Motor neuron (in vitro differentiated cells): ENCODE measurements around the gene PCDHB12. TPM values are rescaled to one million over a fixed set of nuclear protein-coding genes. Genes with fewer than 3 reads are reported as not detected.
"Not testable (repeated sequence)": the region's sequence is repeated elsewhere in the genome, so short reads cannot be mapped to it uniquely, and the experiment has no call there.

ENCODE experiments used
- ATAC-seq, 8 experiments: fragments of 200-7000 bp; cut with Tn5 transposase; replicated peaks in 6 of 8; 2 replicates each; pipeline ENCODE4 v1.8.0; 2021; ENCODE audit warnings: mild to moderate bottlenecking in 8 of 8, moderate library complexity in 8 of 8
- H3K27ac ChIP-seq, 2 donors: fragments of 250-450 bp; sonication (Bioruptor Pico); 2 replicates each; pipeline ENCODE4 v1.9.0; 2021; ENCODE audit warnings: antibody characterized with exemption in 2 of 2, mild to moderate bottlenecking in 2 of 2, moderate library complexity in 1 of 2
- H3K4me1 ChIP-seq, 2 donors: fragments of 250-450 bp; sonication (Bioruptor Pico); replicated peaks in 1 of 2; 2 replicates each; pipeline ENCODE4 v1.6.1; 2021; ENCODE audit warnings: antibody characterized with exemption in 2 of 2, mild to moderate bottlenecking in 2 of 2, moderate library complexity in 1 of 2
- H3K4me3 ChIP-seq, 5 donors: fragments of 250-450 bp; sonication (Bioruptor Pico); 2 replicates each; pipeline ENCODE4 v1.9.0; 2021; ENCODE audit warnings: antibody characterized with exemption in 5 of 5, mild to moderate bottlenecking in 5 of 5, moderate library complexity in 4 of 5
- WGBS, 10 experiments: fragments of 450-650 bp; shearing (Covaris generic); methylation state at CpG; one replicate each; pipeline ENCODE4 v1.0.0; 2022; 5-methylcytosine and 5-hydroxymethylcytosine counted together
- in situ Hi-C, 9 experiments: fragments of 400-800 bp; cut with MboI; loops; one replicate each; pipeline ENCODE4 v1.15.0; 2021; ENCODE audit warnings: low sequenced_read_pairs in 9 of 9, low pct_unique_long_range_greater_than_20kb in 2 of 9; ENCODE audit not compliant: unreplicated experiment in 9 of 9
- total RNA-seq, 8 experiments: library from RNA; unstranded; fragments of 300-600 nt; gene quantifications; 2 replicates each; pipeline versions ENCODE4 v1.2.3 to v1.2.4, GENCODE V29; 2022

The PCDHB12 gene
- total RNA-seq = 1 to 10 TPM in 5 of 8 experiments, under 1 TPM in 3; 0.31 to 8.9 (median 2.9) TPM

DNA sequence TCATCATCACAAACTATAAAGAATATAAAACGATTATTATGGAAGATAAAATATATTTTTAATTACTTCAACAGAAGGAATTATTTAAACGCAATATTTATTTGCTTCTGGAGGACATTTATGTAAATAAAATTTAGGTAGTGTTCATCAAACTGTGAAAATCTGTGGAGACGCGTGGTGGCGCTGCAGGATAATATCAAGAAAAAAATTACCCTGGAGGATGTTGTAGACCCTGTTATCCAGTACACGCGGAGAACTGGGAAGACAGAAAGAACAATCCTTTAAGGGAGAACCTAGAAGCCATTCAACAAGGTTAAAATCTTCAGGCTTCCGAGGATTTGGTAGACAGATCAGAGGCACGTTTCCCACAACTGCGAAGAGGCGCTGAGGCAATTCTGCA is at the start of gene PCDHB12:
Gene PCDHB12 (plus strand): TSS at position 242 of the 400 bp plus-strand sequence. CDS start 189 bp downstream, outside the sequence.
- in situ Hi-C loops = loop anchor here in 3 of 9 experiments (25.0 kb wide), 1 partner anchor 354 kb away; no protein-coding TSS in a partner anchor
- ATAC-seq = peak in 1 of 8 experiments; percentile 23
- H3K4me3 ChIP-seq = peak within 1 kb of the TSS in 2 of 5 donors; percentile 32 to 36

DNA sequence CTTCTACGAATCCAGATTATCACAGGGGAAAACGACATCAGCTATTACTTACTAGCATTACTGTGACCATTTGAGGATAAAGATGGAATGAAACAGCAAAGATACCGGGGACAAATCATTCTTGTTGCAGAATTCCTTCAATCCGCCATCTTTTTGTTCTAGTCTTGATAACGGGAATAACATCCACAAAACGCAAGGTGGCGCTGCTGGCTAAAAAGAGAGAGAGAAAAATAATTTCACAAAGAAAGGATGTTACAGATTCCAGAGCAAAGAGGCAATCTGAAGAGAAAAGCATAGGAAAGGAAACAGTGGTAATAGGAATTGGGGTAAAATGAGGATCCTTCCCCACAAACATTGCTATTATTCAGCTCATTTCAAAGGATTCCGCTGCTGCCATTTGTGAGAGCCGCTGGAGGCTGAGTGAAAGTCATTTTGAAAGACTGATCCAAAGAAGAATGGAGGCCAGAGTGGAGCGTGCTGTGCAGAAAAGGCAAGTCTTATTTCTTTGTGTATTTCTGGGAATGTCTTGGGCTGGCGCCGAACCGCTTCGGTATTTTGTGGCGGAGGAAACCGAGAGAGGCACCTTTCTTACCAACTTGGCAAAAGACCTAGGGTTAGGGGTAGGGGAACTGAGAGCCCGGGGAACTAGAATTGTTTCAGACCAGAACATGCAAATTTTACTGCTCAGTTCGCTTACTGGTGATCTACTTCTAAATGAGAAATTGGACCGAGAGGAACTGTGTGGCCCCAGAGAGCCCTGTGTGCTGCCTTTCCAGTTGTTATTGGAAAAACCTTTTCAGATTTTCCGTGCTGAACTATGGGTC is 35.9 kb upstream of the PCDHB12 start, which contains the start of gene PCDHB7:
Gene PCDHB7 (plus strand): TSS at position 264 of the 824 bp plus-strand sequence. CDS start 192 bp downstream, at position 456.
- peak within 1 kb of the TSS in 1 of 5 donors; percentile 25 for H3K4me3 ChIP-seq
- ATAC-seq = peak in 1 of 8 experiments; percentile 27
- in situ Hi-C loops = loop anchor here in 1 of 9 experiments (25.0 kb wide), 1 partner anchor 90 kb away; no protein-coding TSS in a partner anchor

More for the DNA sequence above, at the start of gene PCDHB12:
- peak within 1 kb of the TSS in 1 of 2 donors; percentile 12 for H3K27ac ChIP-seq
- H3K4me1 ChIP-seq = no peaks in the 10 kb centered on the region
- 0 to 85% (median 31%) methylated on average over 1 to 11 of the region's 11 CpGs for WGBS, 10 experiments

DNA sequence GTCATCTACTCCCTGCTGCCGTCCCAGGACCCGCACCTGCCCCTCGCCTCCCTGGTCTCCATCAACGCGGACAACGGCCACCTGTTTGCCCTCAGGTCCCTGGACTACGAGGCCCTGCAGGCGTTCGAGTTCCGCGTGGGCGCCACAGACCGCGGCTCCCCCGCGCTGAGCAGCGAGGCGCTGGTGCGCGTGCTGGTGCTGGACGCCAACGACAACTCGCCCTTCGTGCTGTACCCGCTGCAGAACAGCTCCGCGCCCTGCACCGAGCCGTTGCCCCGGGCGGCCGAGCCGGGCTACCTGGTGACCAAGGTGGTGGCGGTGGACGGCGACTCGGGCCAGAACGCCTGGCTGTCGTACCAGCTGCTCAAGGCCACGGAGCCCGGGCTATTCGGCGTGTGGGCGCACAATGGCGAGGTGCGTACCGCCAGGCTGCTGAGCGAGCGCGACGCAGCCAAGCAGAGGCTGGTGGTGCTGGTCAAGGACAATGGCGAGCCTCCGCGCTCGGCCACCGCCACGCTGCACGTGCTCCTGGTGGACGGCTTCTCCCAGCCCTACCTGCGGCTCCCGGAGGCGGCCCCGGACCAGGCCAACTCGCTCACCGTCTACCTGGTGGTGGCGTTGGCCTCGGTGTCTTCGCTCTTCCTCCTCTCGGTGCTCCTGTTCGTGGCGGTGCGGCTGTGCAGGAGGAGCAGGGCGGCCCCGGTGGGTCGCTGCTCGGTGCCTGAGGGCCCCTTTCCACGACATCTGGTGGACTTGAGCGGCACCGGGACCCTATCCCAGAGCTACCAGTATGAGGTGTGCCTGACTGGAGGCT is 34.0 kb upstream of the PCDHB12 start:
- in situ Hi-C loops = loop anchor here in 5 of 9 experiments (25.0 kb wide), 2 partner anchors 88 to 388 kb away; no protein-coding TSS in a partner anchor
- not testable (repeated sequence) for H3K4me3 ChIP-seq, ATAC-seq, H3K27ac ChIP-seq, H3K4me1 ChIP-seq
- WGBS, 10 experiments = 13 to 94% (median 40%) methylated on average over 3 to 15 of the region's 79 CpGs; no CpG with 5 or more reads in 4 of the 10 experiments

More for the DNA sequence above, 35.9 kb upstream of the PCDHB12 start, which contains the start of gene PCDHB7:
- 11 to 80% (median 41%) methylated on average over 3 to 19 of the region's 20 CpGs for WGBS, 10 experiments
- Histone ChIP-seq H3K27ac (no peak within 1 kb of the TSS), H3K4me1 (no peaks in the 10 kb centered on the region)

DNA sequence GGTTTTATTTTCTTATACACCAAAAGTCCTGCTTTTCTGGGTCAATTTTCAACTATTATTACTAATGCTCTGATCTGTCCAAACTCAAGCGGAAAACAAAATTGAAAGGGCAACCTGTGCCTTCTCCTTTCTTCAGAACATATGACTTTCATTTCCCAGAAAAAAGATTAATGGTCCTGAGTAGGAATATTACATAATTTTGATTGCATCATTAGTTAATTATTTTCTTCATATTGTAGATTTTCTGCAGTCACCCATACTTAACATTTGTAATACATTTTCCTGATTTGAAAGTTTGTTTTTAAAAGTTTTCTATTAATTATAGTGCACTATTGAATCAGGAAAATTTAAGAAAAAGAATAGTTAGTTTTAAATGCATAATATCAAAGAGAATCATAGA is 32.6 kb upstream of the PCDHB12 start:
- in situ Hi-C loops = loop anchor here in 4 of 9 experiments (25.0 kb wide), 1 partner anchor 386 kb away; no protein-coding TSS in a partner anchor
- H3K27ac ChIP-seq = no peak overlapping the region
- H3K4me3 ChIP-seq = no peak overlapping the region
- no peak for ATAC-seq
- WGBS, 10 experiments = 9 to 93% (median 80%) methylated on average over 1 of the region's 1 CpG; no CpG with 5 or more reads in 1 of the 10 experiments
- no peaks in the 10 kb centered on the region for H3K4me1 ChIP-seq

DNA sequence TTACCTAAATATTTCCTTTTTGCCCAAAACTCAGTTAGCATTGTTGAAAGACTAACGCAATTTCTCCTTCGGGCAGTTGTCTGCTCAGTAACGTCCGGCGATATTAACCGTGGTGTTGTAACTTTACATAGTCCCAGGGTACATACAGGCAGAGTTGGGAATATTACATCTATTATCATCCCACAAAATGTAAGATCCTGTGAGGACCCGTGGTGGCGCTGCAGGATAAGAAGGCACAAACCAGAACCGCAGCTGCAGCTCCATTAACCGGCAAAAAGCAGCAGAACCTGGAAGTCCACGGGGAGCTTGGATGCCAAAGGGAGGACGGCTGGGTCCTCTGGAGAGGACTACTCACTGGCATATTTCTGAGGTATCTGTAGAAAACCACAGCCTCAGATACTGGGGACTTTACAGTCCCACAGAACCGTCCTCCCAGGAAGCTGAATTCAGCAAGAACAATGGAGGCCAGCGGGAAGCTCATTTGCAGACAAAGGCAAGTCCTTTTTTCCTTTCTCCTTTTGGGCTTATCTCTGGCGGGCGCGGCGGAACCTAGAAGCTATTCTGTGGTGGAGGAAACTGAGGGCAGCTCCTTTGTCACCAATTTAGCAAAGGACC is 30.8 kb upstream of the PCDHB12 start, which contains the start of gene PCDHB8:
Gene PCDHB8 (plus strand): TSS at position 214 of the 615 bp plus-strand sequence. CDS start 245 bp downstream, at position 459.
- H3K4me3 ChIP-seq = peak within 1 kb of the TSS in 2 of 5 donors; percentile 26 to 30
- ATAC-seq = peak in 4 of 8 experiments; percentile 44 to 92 (median 51)
- WGBS, 10 experiments = 7 to 97% (median 34%) methylated on average over 3 to 12 of the region's 18 CpGs
- in situ Hi-C loops = loop anchor here in 4 of 9 experiments (25.0 kb wide), 1 partner anchor 385 kb away; no protein-coding TSS in a partner anchor
- H3K4me1 ChIP-seq, H3K27ac ChIP-seq: not testable (repeated sequence)

DNA sequence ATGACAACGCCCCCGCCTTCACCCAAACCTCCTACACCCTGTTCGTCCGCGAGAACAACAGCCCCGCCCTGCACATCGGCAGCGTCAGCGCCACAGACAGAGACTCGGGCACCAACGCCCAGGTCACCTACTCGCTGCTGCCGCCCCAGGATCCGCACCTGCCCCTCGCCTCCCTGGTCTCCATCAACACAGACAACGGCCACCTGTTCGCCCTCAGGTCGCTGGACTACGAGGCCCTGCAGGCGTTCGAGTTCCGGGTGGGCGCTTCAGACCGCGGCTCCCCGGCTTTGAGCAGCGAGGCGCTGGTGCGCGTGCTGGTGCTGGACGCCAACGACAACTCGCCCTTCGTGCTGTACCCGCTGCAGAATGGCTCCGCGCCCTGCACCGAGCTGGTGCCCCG is 29.1 kb upstream of the PCDHB12 start:
- H3K4me1 ChIP-seq, H3K27ac ChIP-seq, H3K4me3 ChIP-seq, ATAC-seq: not testable (repeated sequence)
- in situ Hi-C loops = loop anchor here in 4 of 9 experiments (25.0 kb wide), 1 partner anchor 383 kb away; no protein-coding TSS in a partner anchor
- 20 to 96% (median 52%) methylated on average over 2 to 19 of the region's 39 CpGs; no CpG with 5 or more reads in 7 of the 10 experiments for WGBS, 10 experiments

DNA sequence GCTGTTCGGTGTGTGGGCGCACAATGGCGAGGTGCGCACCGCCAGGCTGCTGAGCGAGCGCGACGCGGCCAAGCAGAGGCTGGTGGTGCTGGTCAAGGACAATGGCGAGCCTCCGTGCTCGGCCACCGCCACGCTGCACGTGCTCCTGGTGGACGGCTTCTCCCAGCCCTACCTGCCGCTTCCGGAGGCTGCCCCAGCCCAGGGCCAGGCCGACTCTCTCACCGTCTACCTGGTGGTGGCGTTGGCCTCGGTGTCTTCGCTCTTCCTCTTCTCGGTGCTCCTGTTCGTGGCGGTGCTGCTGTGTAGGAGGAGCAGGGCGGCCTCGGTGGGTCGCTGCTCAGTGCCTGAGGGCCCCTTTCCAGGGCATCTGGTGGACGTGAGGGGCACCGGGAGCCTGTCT is 28.6 kb upstream of the PCDHB12 start:
- H3K27ac ChIP-seq, H3K4me1 ChIP-seq, ATAC-seq, H3K4me3 ChIP-seq: not testable (repeated sequence)
- 8 to 80% (median 9%) methylated on average over 2 to 7 of the region's 32 CpGs; no CpG with 5 or more reads in 7 of the 10 experiments for WGBS, 10 experiments
- in situ Hi-C loops = loop anchor here in 4 of 9 experiments (25.0 kb wide), 1 partner anchor 382 kb away; no protein-coding TSS in a partner anchor

DNA sequence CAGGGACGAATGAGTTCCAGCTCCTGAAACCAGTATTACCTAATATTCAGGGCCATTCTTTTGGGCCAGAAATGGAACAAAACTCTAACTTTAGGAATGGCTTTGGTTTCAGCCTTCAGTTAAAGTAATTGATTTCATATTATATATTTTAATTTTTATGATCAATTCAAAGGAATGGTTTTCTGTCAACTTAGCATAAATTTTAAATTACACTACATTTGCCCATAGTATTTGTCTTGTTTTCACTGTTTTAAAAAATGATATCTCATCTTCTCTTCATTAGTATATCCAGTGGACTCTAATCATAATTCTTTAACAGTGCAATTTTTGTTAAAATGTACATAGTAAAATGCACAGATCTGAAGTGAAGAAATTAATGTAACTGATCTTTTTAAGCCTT is 28.2 kb upstream of the PCDHB12 start:
- Histone ChIP-seq H3K4me1 (no peaks in the 10 kb centered on the region), H3K4me3 (no peak overlapping the region), H3K27ac (no peak overlapping the region)
- 0 to 80% (median 33%) methylated on average over 1 of the region's 1 CpG; no CpG with 5 or more reads in 5 of the 10 experiments for WGBS, 10 experiments
- in situ Hi-C loops = loop anchor here in 4 of 9 experiments (25.0 kb wide), 1 partner anchor 382 kb away; no protein-coding TSS in a partner anchor
- ATAC-seq = no peak

DNA sequence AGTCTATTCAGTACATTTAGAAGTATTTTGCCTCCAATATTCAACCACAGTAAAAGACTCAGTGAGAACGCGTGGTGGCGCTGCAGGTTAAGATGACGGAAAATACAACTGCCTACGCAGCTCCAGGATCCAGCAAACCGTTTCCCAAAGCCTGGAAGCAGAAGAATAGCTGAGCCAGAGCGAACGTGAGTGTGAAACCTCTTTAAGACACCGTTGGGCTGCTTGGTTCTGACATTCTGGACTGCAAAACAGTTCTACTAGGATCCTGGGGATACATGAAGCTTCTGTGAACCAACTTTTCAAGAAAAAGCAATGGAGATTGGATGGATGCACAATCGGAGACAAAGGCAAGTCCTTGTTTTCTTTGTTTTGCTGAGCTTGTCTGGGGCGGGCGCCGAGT is 26.3 kb upstream of the PCDHB12 start, which contains the start of gene PCDHB16:
Gene PCDHB16 (plus strand): TSS at position 140 of the 400 bp plus-strand sequence. CDS start 173 bp downstream, at position 313.
- in situ Hi-C loops = loop anchor here in 4 of 9 experiments (25.0 kb wide), 1 partner anchor 380 kb away; no protein-coding TSS in a partner anchor
- peak in 7 of 8 experiments; percentile 28 to 84 (median 57) for ATAC-seq
- Histone ChIP-seq H3K4me1 (no peaks in the 10 kb centered on the region), H3K27ac (no peak within 1 kb of the TSS), H3K4me3 (peak within 1 kb of the TSS; percentile 4 to 31 (median 30))
- 6 to 72% (median 26%) methylated on average over 3 to 13 of the region's 13 CpGs; no CpG with 5 or more reads in 2 of the 10 experiments for WGBS, 10 experiments

DNA sequence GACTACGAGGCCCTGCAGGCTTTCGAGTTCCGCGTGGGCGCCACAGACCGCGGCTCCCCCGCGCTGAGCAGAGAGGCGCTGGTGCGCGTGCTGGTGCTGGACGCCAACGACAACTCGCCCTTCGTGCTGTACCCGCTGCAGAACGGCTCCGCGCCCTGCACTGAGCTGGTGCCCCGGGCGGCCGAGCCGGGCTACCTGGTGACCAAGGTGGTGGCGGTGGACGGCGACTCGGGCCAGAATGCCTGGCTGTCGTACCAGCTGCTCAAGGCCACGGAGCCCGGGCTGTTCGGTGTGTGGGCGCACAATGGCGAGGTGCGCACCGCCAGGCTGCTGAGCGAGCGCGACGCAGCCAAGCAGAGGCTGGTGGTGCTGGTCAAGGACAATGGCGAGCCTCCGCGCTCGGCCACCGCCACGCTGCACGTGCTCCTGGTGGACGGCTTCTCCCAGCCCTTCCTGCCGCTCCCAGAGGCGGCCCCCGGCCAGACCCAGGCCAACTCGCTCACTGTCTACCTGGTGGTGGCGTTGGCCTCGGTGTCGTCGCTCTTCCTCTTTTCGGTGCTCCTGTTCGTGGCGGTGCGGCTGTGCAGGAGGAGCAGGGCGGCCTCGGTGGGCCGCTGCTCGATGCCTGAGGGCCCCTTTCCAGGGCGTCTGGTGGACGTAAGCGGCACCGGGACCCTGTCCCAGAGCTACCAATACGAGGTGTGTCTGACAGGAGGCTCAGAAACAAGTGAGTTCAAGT is 24.2 kb upstream of the PCDHB12 start:
- H3K4me1 ChIP-seq, H3K27ac ChIP-seq, ATAC-seq, H3K4me3 ChIP-seq: not testable (repeated sequence)
- in situ Hi-C loops = loop anchor here in 4 of 9 experiments (25.0 kb wide), 1 partner anchor 378 kb away; no protein-coding TSS in a partner anchor
- WGBS, 10 experiments = 0 to 70% (median 5%) methylated on average over 1 to 7 of the region's 69 CpGs; no CpG with 5 or more reads in 6 of the 10 experiments
